Measurements from ENCODE around the gene LARGE1. TPM values are rescaled to one million over a fixed set of nuclear protein-coding genes. Genes with fewer than 3 reads are reported as not detected.

The LARGE1 gene
- total and polyA plus RNA-seq, 2 of the 4 experiments (the other 2 are of a cell fraction): 6.2 to 12.4 TPM

DNA sequence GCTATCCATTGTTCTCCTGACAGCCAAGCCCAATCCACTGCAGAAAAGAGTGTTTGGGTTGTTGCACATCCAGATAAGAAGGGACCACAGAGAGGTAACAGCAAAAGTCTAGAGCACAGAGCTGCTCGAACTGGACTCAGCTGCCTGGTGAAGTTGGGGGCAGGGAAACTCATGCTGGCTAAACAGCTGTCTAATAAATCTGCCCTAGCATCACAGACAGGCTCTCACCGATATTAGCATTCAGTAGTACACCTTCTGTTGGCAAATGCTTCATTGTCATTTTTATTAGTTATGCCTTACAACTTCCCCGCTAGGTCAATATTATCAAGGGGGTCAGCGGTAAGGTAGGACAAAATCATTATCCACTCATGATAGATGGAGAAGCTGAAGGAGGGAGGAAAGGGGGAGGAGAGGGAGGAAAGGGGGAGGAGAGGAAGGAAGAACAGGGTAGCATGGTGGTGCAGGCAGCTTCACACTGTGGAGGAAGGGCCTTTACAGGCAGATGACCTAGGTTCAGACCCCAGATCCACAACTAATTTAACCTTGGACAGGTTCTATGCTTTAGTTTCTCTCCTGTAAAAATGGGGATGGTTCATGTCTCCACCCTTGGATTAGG, 102.7 kb downstream of the LARGE1 start:
- H4K8ac ChIP-seq (ENCODE audit: low read depth in 2 of 2, low read length in 2 of 2): no peak overlapping the region
- no peak overlapping the region for H3K23ac ChIP-seq (ENCODE audit: low read depth, low read length)
- no peaks in the 10 kb centered on the region for H3K27me3 ChIP-seq (ENCODE audit: control insufficient read depth, insufficient read depth, low read length)
- CTCF ChIA-PET: interaction anchor here (0.6 kb wide), 1 partner anchor 1114 kb away, joined by 3 read pairs; no protein-coding TSS in a partner anchor
- no peak overlapping the region for H4K91ac ChIP-seq (ENCODE audit: insufficient read depth, low read depth, low read length)
- H2AK9ac ChIP-seq (replicated peaks; ENCODE audit: low read depth, low read length, poor library complexity): no peak overlapping the region
- in situ Hi-C loops (cut with MboI; ENCODE audit: low sequenced_read_pairs): no loop called here
- H2BK5ac ChIP-seq (ENCODE audit: low read depth, low read length, poor library complexity, severe bottlenecking): no peak overlapping the region
- H3K9me3 ChIP-seq (ENCODE audit: control insufficient read depth, insufficient read depth, low read length): no peaks in the 10 kb centered on the region
- H3K4me1 ChIP-seq (ENCODE audit: control insufficient read depth, insufficient read depth, low read length): no peaks in the 10 kb centered on the region
- no peak overlapping the region for H2BK120ac ChIP-seq (ENCODE audit: low read depth, low read length)
- no peak overlapping the region for H2BK15ac ChIP-seq (ENCODE audit: low read depth, low read length)
- H3K4me3 ChIP-seq (ENCODE audit: insufficient read depth, low read depth, low read length): no peak overlapping the region
- POLR2A ChIA-PET (ENCODE audit: unreplicated experiment): no interaction called here
- H2AFZ ChIP-seq (replicated peaks; ENCODE audit: low read length, poor library complexity): no peak overlapping the region
- no peak overlapping the region for H3K27ac ChIP-seq (ENCODE audit: insufficient read depth, low read length)
- H3K4ac ChIP-seq (ENCODE audit: low read depth, low read length): no peak overlapping the region
- no TSS peak for BruUV-seq (replicated peaks)
- WGBS, 2 experiments (ENCODE audit: extremely low coverage in 2 of 2, insufficient read length in 1 of 2): no CpG with 5 or more reads among the region's 4 CpGs
- intact Hi-C loops (cut with micrococcal nuclease): no loop called here
- no peak for ATAC-seq (ENCODE audit: low read depth)
- H3K79me1 ChIP-seq (ENCODE audit: low read depth in 1 of 2, low read length in 2 of 2): peaks cover 8 to 20% of the 10 kb centered on the region in 2 experiments; a peak in 2 of 4 replicates
- H3K4me2 ChIP-seq (ENCODE audit: low read depth, low read length): no peak overlapping the region
- H3K14ac ChIP-seq (replicated peaks; ENCODE audit: low read depth, low read length): no peak overlapping the region
- 0 out of 2 replicates have a peak, but pooled peaks cover 6% of the 10 kb centered on the region for H4K20me1 ChIP-seq (ENCODE audit: insufficient read depth, low read length)
- peaks cover 9% of the 10 kb centered on the region; the same call in 1 of the 2 replicates for H3K9me1 ChIP-seq (ENCODE audit: insufficient read depth, low read length)
- no peak overlapping the region for H2AK5ac ChIP-seq (ENCODE audit: low read depth, low read length)
- DNase-seq: no peak
- H3K36me3 ChIP-seq (ENCODE audit: control insufficient read depth, insufficient read depth, low read length): no peaks in the 10 kb centered on the region
- H4K5ac ChIP-seq (ENCODE audit: low read depth, low read length): no peak overlapping the region
- H2BK20ac ChIP-seq (ENCODE audit: low read depth, low read length): no peak overlapping the region
- H3K18ac ChIP-seq (ENCODE audit: low read depth, low read length): no peak overlapping the region
- H3K56ac ChIP-seq (ENCODE audit: extremely low read depth, insufficient read depth, low read length): no peak overlapping the region
- dilution Hi-C loops (cut with HindIII; ENCODE audit: low sequenced_read_pairs, unreplicated experiment): no loop called here
- TF ChIP-seq MAFK (IDR thresholded peaks at IDR 0.05; ENCODE audit: low read depth, low read length) (no peak), POLR2A (IDR thresholded peaks at IDR 0.05; ENCODE audit: low read depth, low read length) (no peak), CHD1 (IDR thresholded peaks at IDR 0.05; ENCODE audit: low read depth, low read length) (no peak), NFE2L2 (IDR thresholded peaks at IDR 0.05; ENCODE audit: low read depth, low read length) (no peak), RFX5 (IDR thresholded peaks at IDR 0.05; ENCODE audit: low read depth, low read length) (no peak), SMC3 (IDR thresholded peaks at IDR 0.05; ENCODE audit: low read depth, low read length) (no peak), MXI1 (IDR thresholded peaks at IDR 0.05; ENCODE audit: borderline replicate concordance, low read depth, low read length) (no peak), RAD21 (IDR thresholded peaks at IDR 0.05; ENCODE audit: low read length) (no peak), CEBPB (IDR thresholded peaks at IDR 0.05; ENCODE audit: low read depth, low read length) (no peak), BHLHE40 (IDR thresholded peaks at IDR 0.05; ENCODE audit: low read depth, low read length) (no peak), RCOR1 (IDR thresholded peaks at IDR 0.05; ENCODE audit: insufficient replicate concordance, low read length) (no peak), FOS (IDR thresholded peaks at IDR 0.05; ENCODE audit: low read depth, low read length) (no peak)
- TF ChIP-seq, protein P1, sequence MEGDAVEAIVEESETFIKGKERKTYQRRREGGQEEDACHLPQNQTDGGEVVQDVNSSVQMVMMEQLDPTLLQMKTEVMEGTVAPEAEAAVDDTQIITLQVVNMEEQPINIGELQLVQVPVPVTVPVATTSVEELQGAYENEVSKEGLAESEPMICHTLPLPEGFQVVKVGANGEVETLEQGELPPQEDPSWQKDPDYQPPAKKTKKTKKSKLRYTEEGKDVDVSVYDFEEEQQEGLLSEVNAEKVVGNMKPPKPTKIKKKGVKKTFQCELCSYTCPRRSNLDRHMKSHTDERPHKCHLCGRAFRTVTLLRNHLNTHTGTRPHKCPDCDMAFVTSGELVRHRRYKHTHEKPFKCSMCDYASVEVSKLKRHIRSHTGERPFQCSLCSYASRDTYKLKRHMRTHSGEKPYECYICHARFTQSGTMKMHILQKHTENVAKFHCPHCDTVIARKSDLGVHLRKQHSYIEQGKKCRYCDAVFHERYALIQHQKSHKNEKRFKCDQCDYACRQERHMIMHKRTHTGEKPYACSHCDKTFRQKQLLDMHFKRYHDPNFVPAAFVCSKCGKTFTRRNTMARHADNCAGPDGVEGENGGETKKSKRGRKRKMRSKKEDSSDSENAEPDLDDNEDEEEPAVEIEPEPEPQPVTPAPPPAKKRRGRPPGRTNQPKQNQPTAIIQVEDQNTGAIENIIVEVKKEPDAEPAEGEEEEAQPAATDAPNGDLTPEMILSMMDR (conservative IDR thresholded peaks at IDR 0.05; ENCODE audit: low read depth, low read length): no peak
- TF ChIP-seq, protein P2, sequence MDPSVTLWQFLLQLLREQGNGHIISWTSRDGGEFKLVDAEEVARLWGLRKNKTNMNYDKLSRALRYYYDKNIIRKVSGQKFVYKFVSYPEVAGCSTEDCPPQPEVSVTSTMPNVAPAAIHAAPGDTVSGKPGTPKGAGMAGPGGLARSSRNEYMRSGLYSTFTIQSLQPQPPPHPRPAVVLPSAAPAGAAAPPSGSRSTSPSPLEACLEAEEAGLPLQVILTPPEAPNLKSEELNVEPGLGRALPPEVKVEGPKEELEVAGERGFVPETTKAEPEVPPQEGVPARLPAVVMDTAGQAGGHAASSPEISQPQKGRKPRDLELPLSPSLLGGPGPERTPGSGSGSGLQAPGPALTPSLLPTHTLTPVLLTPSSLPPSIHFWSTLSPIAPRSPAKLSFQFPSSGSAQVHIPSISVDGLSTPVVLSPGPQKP (IDR thresholded peaks at IDR 0.05; ENCODE audit: borderline replicate concordance, low read depth, low read length): no peak
- TF ChIP-seq, protein P3, sequence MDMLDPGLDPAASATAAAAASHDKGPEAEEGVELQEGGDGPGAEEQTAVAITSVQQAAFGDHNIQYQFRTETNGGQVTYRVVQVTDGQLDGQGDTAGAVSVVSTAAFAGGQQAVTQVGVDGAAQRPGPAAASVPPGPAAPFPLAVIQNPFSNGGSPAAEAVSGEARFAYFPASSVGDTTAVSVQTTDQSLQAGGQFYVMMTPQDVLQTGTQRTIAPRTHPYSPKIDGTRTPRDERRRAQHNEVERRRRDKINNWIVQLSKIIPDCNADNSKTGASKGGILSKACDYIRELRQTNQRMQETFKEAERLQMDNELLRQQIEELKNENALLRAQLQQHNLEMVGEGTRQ (IDR thresholded peaks at IDR 0.05; ENCODE audit: low read depth, low read length): no peak
- H3K9ac ChIP-seq (ENCODE audit: low read depth, low read length): no peak overlapping the region

Data from IMR-90 (cell line).